DOHH2 (cell line): Measurements from ENCODE around the gene KCNMA1.

Source experiments
- H3F3A ChIP-seq: fragments of 200-600 bp; sonication (generic), shearing (Covaris generic); 2 replicates; pipeline ENCODE4 v1.6.0; 2016; ENCODE audit warnings: antibody characterized with exemption, mild to moderate bottlenecking; ENCODE audit not compliant: control insufficient read depth, insufficient read depth
- H3K27ac ChIP-seq: fragments of 200-600 bp; sonication (generic); 2 replicates; pipeline ENCODE4 v1.5.1; 2014; ENCODE audit warnings: low read depth, mild to moderate bottlenecking, low read length, moderate library complexity
- H3K27me3 ChIP-seq: fragments of 200-600 bp; sonication (generic); 2 replicates; pipeline ENCODE4 v1.6.1; 2014; ENCODE audit warnings: mild to moderate bottlenecking, low read length, mixed read lengths; ENCODE audit not compliant: control insufficient read depth
- H3K36me3 ChIP-seq: fragments of 200-600 bp; sonication (generic); 2 replicates; pipeline ENCODE4 v1.6.1; 2014; ENCODE audit warnings: mild to moderate bottlenecking, low read length, moderate library complexity, mixed read lengths; ENCODE audit not compliant: control insufficient read depth
- H3K4me1 ChIP-seq: fragments of 200-600 bp; sonication (generic); 2 replicates; pipeline ENCODE4 v1.6.1; 2014; ENCODE audit warnings: mild to moderate bottlenecking, low read length, mixed read lengths; ENCODE audit not compliant: control insufficient read depth
- H3K4me2 ChIP-seq: fragments of 200-600 bp; sonication (generic); 2 replicates; pipeline ENCODE4 v1.6.0; 2014; ENCODE audit warnings: mild to moderate bottlenecking, low read length, moderate library complexity
- H3K4me3 ChIP-seq: fragments of 200-600 bp; sonication (generic); 2 replicates; pipeline ENCODE4 v1.5.1; 2014; ENCODE audit warnings: mild to moderate bottlenecking, low read length, mixed read lengths
- H3K79me2 ChIP-seq: fragments of 200-600 bp; sonication (generic); 2 replicates; pipeline ENCODE4 v1.6.1; 2014; ENCODE audit warnings: mild to moderate bottlenecking, low read length, mixed read lengths; ENCODE audit not compliant: control insufficient read depth
- H3K9me2 ChIP-seq: fragments of 200-600 bp; sonication (generic); replicated peaks from 2 replicates; pipeline ENCODE4 v1.6.1; 2014; ENCODE audit warnings: mild to moderate bottlenecking, low read length, mixed read lengths; ENCODE audit not compliant: control insufficient read depth
- H3K9me3 ChIP-seq: fragments of 200-600 bp; sonication (generic); 2 replicates; pipeline ENCODE4 v1.6.1; 2014; ENCODE audit warnings: antibody characterized with exemption, low read length, mixed read lengths; ENCODE audit not compliant: control insufficient read depth, insufficient read depth
- H4K20me1 ChIP-seq: fragments of 200-600 bp; sonication (generic); 2 replicates; pipeline ENCODE4 v1.6.0; 2014; ENCODE audit warnings: low read depth, mild to moderate bottlenecking, antibody characterized with exemption, low read length, moderate library complexity; ENCODE audit not compliant: control insufficient read depth, insufficient read depth
- CTCF ChIP-seq: fragments of 200-600 bp; sonication (generic); IDR thresholded peaks from one replicate; pipeline ENCODE4 v1.5.1; 2014; ENCODE audit warnings: antibody characterized with exemption, mild to moderate bottlenecking, low read depth, low read length; ENCODE audit not compliant: poor library complexity, severe bottlenecking
- EZH2phosphoT487 ChIP-seq: fragments of 200-600 bp; sonication (generic); IDR thresholded peaks from 2 replicates; pipeline ENCODE4 v1.6.1; 2017; ENCODE audit warnings: borderline replicate concordance, mild to moderate bottlenecking, antibody characterized with exemption, low read length, moderate library complexity, mixed read lengths

KCNMA1 gene

GRCh38 chr10:77195101-77195500 lies 442.5 kb downstream of the KCNMA1 start:
- no peaks in the 10 kb centered on the region for H4K20me1 ChIP-seq
- no peak overlapping the region for H3K27ac ChIP-seq
- H3K9me2 ChIP-seq, result no peaks in the 10 kb centered on the region
- no peaks in the 10 kb centered on the region for H3K27me3 ChIP-seq
- H3F3A ChIP-seq, result no peaks in the 10 kb centered on the region
- no peaks in the 10 kb centered on the region for H3K9me3 ChIP-seq
- no peaks in the 10 kb centered on the region for H3K4me1 ChIP-seq
- H3K4me2 ChIP-seq, result no peak overlapping the region
- no peak overlapping the region for H3K4me3 ChIP-seq
- H3K36me3 ChIP-seq, result no peaks in the 10 kb centered on the region
- no peak for TF ChIP-seq EZH2phosphoT487
- TF ChIP-seq CTCF, result no peak
- no peaks in the 10 kb centered on the region for H3K79me2 ChIP-seq

DNA sequence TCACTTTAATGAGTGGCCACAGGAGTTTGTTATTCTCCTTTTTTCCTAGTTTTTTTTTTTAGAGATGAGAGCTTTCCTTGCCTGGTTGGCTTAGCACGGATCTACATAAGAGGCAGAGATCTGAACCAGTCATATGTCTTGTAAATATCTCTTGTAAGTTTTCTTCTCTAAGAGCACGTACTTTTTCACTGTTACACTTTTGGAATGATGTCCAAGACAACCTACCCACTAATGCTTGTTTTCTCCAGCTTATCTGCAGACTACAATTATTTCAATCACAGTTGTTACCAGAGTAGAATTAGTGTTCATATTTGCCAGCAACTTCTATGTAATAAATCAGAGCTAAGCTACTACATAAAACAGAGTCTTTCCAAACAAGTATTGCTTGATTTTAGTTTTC lies 444.6 kb downstream of the KCNMA1 start:
- H3K4me3 ChIP-seq, result no peak overlapping the region
- no peaks in the 10 kb centered on the region for H3K36me3 ChIP-seq
- no peaks in the 10 kb centered on the region for H3K79me2 ChIP-seq
- no peaks in the 10 kb centered on the region for H3F3A ChIP-seq
- no peak overlapping the region for H3K4me2 ChIP-seq
- no peaks in the 10 kb centered on the region for H3K9me3 ChIP-seq
- H3K27ac ChIP-seq, result no peak overlapping the region
- H4K20me1 ChIP-seq, result no peaks in the 10 kb centered on the region
- no peak for TF ChIP-seq EZH2phosphoT487
- no peak for TF ChIP-seq CTCF
- no peaks in the 10 kb centered on the region for H3K27me3 ChIP-seq
- H3K4me1 ChIP-seq, result no peaks in the 10 kb centered on the region
- no peaks in the 10 kb centered on the region for H3K9me2 ChIP-seq

GRCh38 chr10:77192402-77192801 lies 445.2 kb downstream of the KCNMA1 start:
- H3K9me2 ChIP-seq, result no peaks in the 10 kb centered on the region
- H3K27ac ChIP-seq, result no peak overlapping the region
- TF ChIP-seq CTCF, result no peak
- no peak for TF ChIP-seq EZH2phosphoT487
- H3F3A ChIP-seq, result no peaks in the 10 kb centered on the region
- no peaks in the 10 kb centered on the region for H3K79me2 ChIP-seq
- no peaks in the 10 kb centered on the region for H3K4me1 ChIP-seq
- H3K4me2 ChIP-seq, result no peak overlapping the region
- H3K4me3 ChIP-seq, result no peak overlapping the region
- no peaks in the 10 kb centered on the region for H3K36me3 ChIP-seq
- H3K9me3 ChIP-seq, result no peaks in the 10 kb centered on the region
- no peaks in the 10 kb centered on the region for H4K20me1 ChIP-seq
- no peaks in the 10 kb centered on the region for H3K27me3 ChIP-seq
